GM06990 (cell line): Measurements from ENCODE around the gene SORCS1.
"Not testable (repeated sequence)": the region's sequence is repeated elsewhere in the genome, so short reads cannot be mapped to it uniquely, and the experiment has no call there.

Experiments used
- DNase-seq: peaks from one replicate; pipeline ENCODE4 v3.0.0-alpha.2; 2011; ENCODE audit not compliant: insufficient read length; ENCODE audit errors: extremely low read depth
- H3K27me3 ChIP-seq: replicated peaks from 2 replicates; pipeline ENCODE4 v1.6.0; 2011; ENCODE audit warnings: low read length; ENCODE audit not compliant: control insufficient read depth, insufficient read depth
- H3K36me3 ChIP-seq: 2 replicates; pipeline ENCODE4 v1.5.1; 2011; ENCODE audit warnings: low read length; ENCODE audit not compliant: control insufficient read depth, insufficient read depth
- H3K4me3 ChIP-seq: replicated peaks from 2 replicates; pipeline ENCODE4 v1.5.1; 2011; ENCODE audit warnings: low read depth, mild to moderate bottlenecking, control low read depth, low read length
- TF ChIP-seq, protein P1 (sequence below): IDR thresholded peaks from 2 replicates; pipeline ENCODE4 v1.5.1; 2011; ENCODE audit warnings: low read length, control low read depth, mild to moderate bottlenecking, inconsistent platforms; ENCODE audit not compliant: insufficient read depth, poor library complexity, severe bottlenecking

Gene SORCS1

DNA sequence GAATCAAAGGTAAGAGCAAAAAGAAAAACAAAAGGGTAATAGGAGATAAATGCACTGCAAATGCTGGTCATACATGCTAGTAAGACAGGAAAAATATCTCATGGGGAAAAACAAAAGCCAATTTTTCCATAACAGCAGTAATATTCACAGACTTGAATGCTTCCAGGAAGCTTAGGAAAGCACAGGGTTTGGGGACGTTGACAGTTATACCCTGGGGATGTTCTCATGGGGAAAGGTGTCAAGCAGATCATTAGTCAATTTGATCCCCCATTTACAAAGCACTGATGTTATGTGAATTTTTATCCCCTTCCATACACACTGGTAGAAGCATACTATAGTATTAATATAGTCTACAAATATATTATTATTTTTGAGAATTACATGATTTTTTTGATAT lies 232.7 kb downstream of the SORCS1 start:
- Histone ChIP-seq H3K4me3 (no peak overlapping the region), H3K36me3 (no peaks in the 10 kb centered on the region), H3K27me3 (no peaks in the 10 kb centered on the region)
- DNase-seq, result peak; percentile 27
- TF ChIP-seq, protein P1, sequence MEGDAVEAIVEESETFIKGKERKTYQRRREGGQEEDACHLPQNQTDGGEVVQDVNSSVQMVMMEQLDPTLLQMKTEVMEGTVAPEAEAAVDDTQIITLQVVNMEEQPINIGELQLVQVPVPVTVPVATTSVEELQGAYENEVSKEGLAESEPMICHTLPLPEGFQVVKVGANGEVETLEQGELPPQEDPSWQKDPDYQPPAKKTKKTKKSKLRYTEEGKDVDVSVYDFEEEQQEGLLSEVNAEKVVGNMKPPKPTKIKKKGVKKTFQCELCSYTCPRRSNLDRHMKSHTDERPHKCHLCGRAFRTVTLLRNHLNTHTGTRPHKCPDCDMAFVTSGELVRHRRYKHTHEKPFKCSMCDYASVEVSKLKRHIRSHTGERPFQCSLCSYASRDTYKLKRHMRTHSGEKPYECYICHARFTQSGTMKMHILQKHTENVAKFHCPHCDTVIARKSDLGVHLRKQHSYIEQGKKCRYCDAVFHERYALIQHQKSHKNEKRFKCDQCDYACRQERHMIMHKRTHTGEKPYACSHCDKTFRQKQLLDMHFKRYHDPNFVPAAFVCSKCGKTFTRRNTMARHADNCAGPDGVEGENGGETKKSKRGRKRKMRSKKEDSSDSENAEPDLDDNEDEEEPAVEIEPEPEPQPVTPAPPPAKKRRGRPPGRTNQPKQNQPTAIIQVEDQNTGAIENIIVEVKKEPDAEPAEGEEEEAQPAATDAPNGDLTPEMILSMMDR, result no peak

- Histone ChIP-seq H3K27me3 (no peaks in the 10 kb centered on the region), H3K4me3 (no peak overlapping the region), H3K36me3 (no peaks in the 10 kb centered on the region)
- TF ChIP-seq, protein P1, result no peak
- peak; percentile 56 for DNase-seq
Measured at GRCh38 chr10:106931159-106931852, 233.2 kb downstream of the SORCS1 start.

GRCh38 chr10:106930751-106931150 lies 233.8 kb downstream of the SORCS1 start:
- H3K4me3 ChIP-seq, result no peak overlapping the region
- H3K27me3 ChIP-seq, result no peaks in the 10 kb centered on the region
- peak; percentile 26 for DNase-seq
- TF ChIP-seq, protein P1, result no peak
- no peaks in the 10 kb centered on the region for H3K36me3 ChIP-seq

GRCh38 chr10:106929291-106929895 lies 235.1 kb downstream of the SORCS1 start:
- Histone ChIP-seq H3K4me3 (no peak overlapping the region), H3K36me3 (no peaks in the 10 kb centered on the region), H3K27me3 (no peaks in the 10 kb centered on the region)
- DNase-seq, result no peak
- TF ChIP-seq, protein P1, result no peak

- H3K36me3 ChIP-seq, H3K4me3 ChIP-seq, DNase-seq, H3K27me3 ChIP-seq: not testable (repeated sequence)
Measured at GRCh38 chr10:106928151-106928550, 236.4 kb downstream of the SORCS1 start.

GRCh38 chr10:106925191-106925590 lies 239.3 kb downstream of the SORCS1 start:
- Histone ChIP-seq H3K4me3 (no peak overlapping the region), H3K36me3 (no peaks in the 10 kb centered on the region), H3K27me3 (no peaks in the 10 kb centered on the region)
- no peak for DNase-seq
- TF ChIP-seq, protein P1, result no peak
